Endothelial cell of umbilical vein (primary cell): ENCODE results near the gene DNAH1. TPM values are rescaled to one million over a fixed set of nuclear protein-coding genes. Genes with fewer than 3 reads are reported as not detected.

ENCODE experiments used
- BruUV-seq: library from RNA; stranded (reverse); fragments of 400-500 nt; replicated peaks from 2 replicates; lab custom pipeline; 2021; lab: Mats Ljungman, UMichigan
- CTCF ChIA-PET: fragments of 300-600, 350-600 bp; sonication (Branson Sonifier 250); formaldehyde crosslinking; loops from one replicate; lab custom pipeline; 2021; ENCODE audit warnings: antibody characterized with exemption, inconsistent platforms; lab: Charles Lee
- POLR2A ChIA-PET: fragments of 300-600, 350-600 bp; sonication (Branson Sonifier 250); formaldehyde crosslinking; loops from one replicate; lab custom pipeline; 2021; ENCODE audit warnings: antibody characterized with exemption, inconsistent platforms; lab: Charles Lee
- DNase-seq: peaks from one replicate; pipeline ENCODE4 v3.0.0-alpha.2; 2011; ENCODE audit warnings: low read depth, low spot score
- FAIRE-seq: peaks from 2 replicates; lab custom pipeline; 2011; peaks lifted over from hg19 to GRCh38; lab: Jason Lieb, UNC
- H2AFZ ChIP-seq: 2 replicates; pipeline ENCODE4 v1.6.0; 2012; ENCODE audit warnings: low read depth, low read length, control low read depth, inconsistent platforms
- H3K27ac ChIP-seq: 2 replicates; pipeline ENCODE4 v1.5.1; 2011; ENCODE audit warnings: low read depth, mild to moderate bottlenecking, control low read depth, low read length, moderate library complexity; ENCODE audit not compliant: insufficient read depth
- H3K27me3 ChIP-seq, 2 experiments: 2 replicates each; pipeline versions ENCODE4 v1.6.0 to v1.6.1; 2011; ENCODE audit warnings: low read length in 2 of 2, mixed read lengths in 1 of 2; ENCODE audit not compliant: control insufficient read depth in 2 of 2, insufficient read depth in 2 of 2
- H3K36me3 ChIP-seq, 2 experiments: 2 replicates in 1 of 2; 3 replicates in 1 of 2; pipeline ENCODE4 v1.5.1; 2011; ENCODE audit warnings: low read length in 2 of 2, mild to moderate bottlenecking in 1 of 2, moderate library complexity in 1 of 2; ENCODE audit not compliant: control insufficient read depth in 2 of 2, insufficient read depth in 2 of 2; ENCODE audit errors: extremely low read depth in 1 of 2
- H3K4me1 ChIP-seq: 3 replicates; pipeline ENCODE4 v1.5.1; 2011; ENCODE audit warnings: mild to moderate bottlenecking, low read length; ENCODE audit not compliant: control insufficient read depth, insufficient read depth; ENCODE audit errors: extremely low read depth
- H3K4me2 ChIP-seq: 2 replicates; pipeline ENCODE4 v1.6.1; 2011; ENCODE audit warnings: low read length, control low read depth, mixed read lengths; ENCODE audit not compliant: insufficient read depth
- H3K4me3 ChIP-seq, 3 experiments: fragments of 200-600 bp in 1 of 3; sonication (generic), shearing (Covaris generic) in 1 of 3; replicated peaks in 1 of 3; 2 replicates each; pipeline ENCODE4 v1.5.1; 2011 to 2016; ENCODE audit warnings: control low read depth in 3 of 3, low read length in 3 of 3, mild to moderate bottlenecking in 2 of 3, inconsistent platforms in 1 of 3, low read depth in 1 of 3, moderate library complexity in 1 of 3; ENCODE audit not compliant: insufficient read depth in 1 of 3
- H3K79me2 ChIP-seq: 2 replicates; pipeline ENCODE4 v1.6.0; 2012; ENCODE audit warnings: low read length, inconsistent platforms; ENCODE audit not compliant: control insufficient read depth, insufficient read depth
- H3K9ac ChIP-seq: replicated peaks from 2 replicates; pipeline ENCODE3; 2011; ENCODE audit warnings: low read length, control low read depth; ENCODE audit not compliant: insufficient read depth; ENCODE audit errors: extremely low read depth
- H3K9me1 ChIP-seq: replicated peaks from 3 replicates; pipeline ENCODE4 v1.6.0; 2011; ENCODE audit warnings: mild to moderate bottlenecking, low read length; ENCODE audit not compliant: control insufficient read depth, insufficient read depth; ENCODE audit errors: extremely low read depth
- H3K9me3 ChIP-seq: replicated peaks from 2 replicates; pipeline ENCODE4 v1.5.1; 2012; ENCODE audit warnings: low read length, inconsistent platforms; ENCODE audit not compliant: control insufficient read depth, insufficient read depth
- H4K20me1 ChIP-seq: replicated peaks from 2 replicates; pipeline ENCODE3; 2011; ENCODE audit warnings: mild to moderate bottlenecking, low read length; ENCODE audit not compliant: control insufficient read depth, insufficient read depth; ENCODE audit errors: extremely low read depth
- EZH2 ChIP-seq: IDR thresholded peaks from 2 replicates; pipeline ENCODE4 v1.6.1; 2012; ENCODE audit warnings: borderline replicate concordance, low read depth, mild to moderate bottlenecking, moderate library complexity, low read length, inconsistent platforms; ENCODE audit not compliant: severe bottlenecking
- FOS ChIP-seq: IDR thresholded peaks from 2 replicates; pipeline ENCODE4 v1.6.1; 2011; ENCODE audit warnings: mild to moderate bottlenecking, low read length, moderate library complexity, borderline replicate concordance; ENCODE audit not compliant: insufficient read depth
- GATA2 ChIP-seq: IDR thresholded peaks from 2 replicates; pipeline ENCODE4 v1.7.0; 2011; ENCODE audit warnings: low read depth, mild to moderate bottlenecking, moderate library complexity, mixed read lengths, low read length; ENCODE audit not compliant: insufficient read length, insufficient read depth
- JUN ChIP-seq: IDR thresholded peaks from 2 replicates; pipeline ENCODE4 v1.6.1; 2011; ENCODE audit warnings: borderline replicate concordance, low read depth; ENCODE audit not compliant: insufficient read length, insufficient read depth
- MYC ChIP-seq: IDR thresholded peaks from one replicate; pipeline ENCODE4 v1.6.1; 2011; ENCODE audit warnings: mild to moderate bottlenecking, low read depth, low read length
- POLR2A ChIP-seq: IDR thresholded peaks from 2 replicates; pipeline ENCODE4 v1.6.1; 2012; ENCODE audit warnings: low read depth, mild to moderate bottlenecking, control low read depth, low read length
- POLR2AphosphoS5 ChIP-seq: IDR thresholded peaks from 2 replicates; pipeline ENCODE4 v1.6.1; 2012; ENCODE audit warnings: low read depth, mild to moderate bottlenecking, control low read depth, low read length, moderate library complexity; ENCODE audit not compliant: insufficient read depth
- dilution Hi-C: fragments of 300-500 bp; cut with MboI; formaldehyde crosslinking; loops from one replicate; pipeline ENCODE4 v1.15.0; 2019; ENCODE audit warnings: low sequenced_read_pairs; ENCODE audit not compliant: extremely low pct_ligation_motif_present
- intact Hi-C: fragments of 100-400 bp; cut with micrococcal nuclease; formaldehyde crosslinking; loops from one replicate; pipeline ENCODE4 v1.10.0; 2022
- polyA plus RNA-seq, 4 experiments: library from polyadenylated mRNA; depleted of rRNA in 3 of 4; stranded (reverse) in 3 of 4; unstranded in 1 of 4; fragments of >200 nt; gene quantifications; 2 replicates each; pipeline versions ENCODE4 v1.2.1 to v1.2.3, GENCODE V29; 2011 to 2012; ENCODE audit warnings: missing spikeins in 1 of 4
- total RNA-seq: library from RNA; stranded (reverse); gene quantifications from 2 replicates; pipeline ENCODE4 v1.2.3, GENCODE V29; 2021
- TF ChIP-seq, protein P1 (sequence below), 2 donors: IDR thresholded peaks; 1 replicate in 1 of 2; 2 replicates in 1 of 2; pipeline ENCODE4 v1.5.1; 2011; ENCODE audit warnings: low read length in 2 of 2, mild to moderate bottlenecking in 2 of 2, moderate library complexity in 2 of 2, control low read depth in 1 of 2, inconsistent platforms in 1 of 2, low read depth in 1 of 2; ENCODE audit not compliant: insufficient read depth in 1 of 2; ENCODE audit errors: extremely low read depth in 1 of 2
- TF ChIP-seq, protein P2 (sequence below): IDR thresholded peaks from 2 replicates; pipeline ENCODE4 v1.6.1; 2011; ENCODE audit not compliant: insufficient read depth, insufficient read length

DNAH1 gene
- total and polyA plus RNA-seq, 2 donors (not counting 3 experiments of a cell fraction or from before 2014, with no cell fraction given): 5.8 to 6.0 TPM

DNA sequence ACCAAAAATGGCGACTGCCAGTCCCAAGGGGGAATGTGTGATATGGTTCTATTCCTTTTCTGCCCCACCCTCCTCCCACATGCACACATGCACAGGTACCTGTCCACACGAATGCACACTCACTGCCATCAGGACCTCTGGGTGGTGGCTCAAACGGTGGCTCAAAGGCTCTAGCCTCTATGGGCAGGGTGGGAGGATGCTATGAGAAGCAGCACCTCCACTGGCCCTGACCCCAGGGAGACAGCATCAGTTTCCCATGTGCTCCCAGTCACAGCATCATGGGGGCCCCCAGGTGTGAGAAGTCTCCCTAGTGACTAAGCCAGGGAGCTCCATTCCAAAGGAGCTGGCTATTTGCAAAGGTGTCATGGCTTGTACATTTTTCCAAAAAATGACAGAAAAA is 112.9 kb downstream of the DNAH1 start:
- intact Hi-C loops (loop anchor here (1.0 to 5.0 kb wide), 3 partner anchors 17 to 253 kb away; partner anchors contain the start of gene STAB1), dilution Hi-C loops (no loop called here)
- ChIA-PET CTCF (interaction anchor here (1.3 to 10.2 kb wide), 4 partner anchors 14 to 28 kb away, joined by 3 to 243 read pairs (median 18); partner anchors contain the start of gene SEMA3G), POLR2A (no interaction called here)
- no peaks in the 10 kb centered on the region for H3K36me3 ChIP-seq
- no peak overlapping the region for H3K4me3 ChIP-seq
- BruUV-seq: TSS peak; percentile 23
- DNase-seq (no peak), FAIRE-seq (no peak)
- peak overlapping the region; percentile 96 for H3K27ac ChIP-seq
- peak overlapping the region; percentile 64 for H3K9ac ChIP-seq
- H3K9me1 ChIP-seq: no peaks in the 10 kb centered on the region
- H3K4me2 ChIP-seq: no peak overlapping the region
- H4K20me1 ChIP-seq: no peaks in the 10 kb centered on the region
- no peaks in the 10 kb centered on the region for H3K9me3 ChIP-seq
- TF ChIP-seq POLR2AphosphoS5 (no peak), FOS (no peak)
- no peak overlapping the region for H2AFZ ChIP-seq
- H3K27me3 ChIP-seq: no peaks in the 10 kb centered on the region
- H3K79me2 ChIP-seq: no peaks in the 10 kb centered on the region
- peaks cover 25% of the 10 kb centered on the region for H3K4me1 ChIP-seq

DNA sequence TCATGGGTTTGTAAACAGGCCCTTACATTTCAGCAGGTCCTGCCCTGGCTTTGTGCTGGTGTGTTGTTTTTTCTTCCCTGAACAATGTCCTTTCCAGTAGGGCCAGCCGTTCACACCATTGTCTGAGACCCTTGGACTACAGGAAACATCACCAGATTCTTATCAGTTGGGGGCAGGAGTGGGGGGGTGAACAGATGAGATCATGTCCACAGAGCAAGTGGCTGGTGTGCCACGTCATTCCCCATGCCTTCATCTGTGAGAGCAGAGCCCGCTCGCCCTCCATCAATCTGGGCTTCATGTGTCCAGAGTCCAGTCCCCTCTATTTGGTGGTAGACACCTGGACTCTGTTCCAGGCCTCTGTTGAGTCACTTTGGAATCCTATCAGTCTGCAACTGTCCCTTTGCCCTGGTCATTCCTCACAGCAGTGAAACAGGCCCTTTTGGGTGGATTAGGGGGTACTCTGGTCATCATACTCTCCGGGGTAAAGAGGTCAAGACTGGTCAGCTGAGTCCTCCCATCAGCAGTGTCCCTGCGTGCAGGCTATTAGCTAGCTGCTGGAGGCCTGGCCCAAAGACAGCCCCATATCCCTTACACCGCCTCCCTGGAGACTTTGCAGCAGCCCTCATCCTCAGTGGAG is 113.8 kb downstream of the DNAH1 start:
- FAIRE-seq (peak; percentile 98), DNase-seq (peak; percentile 98)
- Histone ChIP-seq H3K4me3 (no peak overlapping the region), H3K27me3 (no peaks in the 10 kb centered on the region), H3K27ac (peak overlapping the region; percentile 96), H3K9ac (peak overlapping the region; percentile 64), H3K9me3 (no peaks in the 10 kb centered on the region), H4K20me1 (no peaks in the 10 kb centered on the region), H3K9me1 (no peaks in the 10 kb centered on the region), H3K4me2 (no peak overlapping the region), H2AFZ (no peak overlapping the region), H3K4me1 (peaks cover 25% of the 10 kb centered on the region), H3K36me3 (no peaks in the 10 kb centered on the region), H3K79me2 (no peaks in the 10 kb centered on the region)
- POLR2A ChIA-PET: no interaction called here
- intact Hi-C loops (loop anchor here (1.0 to 5.0 kb wide), 3 partner anchors 18 to 252 kb away; partner anchors contain the start of gene STAB1), dilution Hi-C loops (no loop called here)
- peak; percentile 51 for TF ChIP-seq POLR2A
- TF ChIP-seq POLR2AphosphoS5: peak; percentile 78
- no peak for TF ChIP-seq FOS
- TF ChIP-seq, protein P1, sequence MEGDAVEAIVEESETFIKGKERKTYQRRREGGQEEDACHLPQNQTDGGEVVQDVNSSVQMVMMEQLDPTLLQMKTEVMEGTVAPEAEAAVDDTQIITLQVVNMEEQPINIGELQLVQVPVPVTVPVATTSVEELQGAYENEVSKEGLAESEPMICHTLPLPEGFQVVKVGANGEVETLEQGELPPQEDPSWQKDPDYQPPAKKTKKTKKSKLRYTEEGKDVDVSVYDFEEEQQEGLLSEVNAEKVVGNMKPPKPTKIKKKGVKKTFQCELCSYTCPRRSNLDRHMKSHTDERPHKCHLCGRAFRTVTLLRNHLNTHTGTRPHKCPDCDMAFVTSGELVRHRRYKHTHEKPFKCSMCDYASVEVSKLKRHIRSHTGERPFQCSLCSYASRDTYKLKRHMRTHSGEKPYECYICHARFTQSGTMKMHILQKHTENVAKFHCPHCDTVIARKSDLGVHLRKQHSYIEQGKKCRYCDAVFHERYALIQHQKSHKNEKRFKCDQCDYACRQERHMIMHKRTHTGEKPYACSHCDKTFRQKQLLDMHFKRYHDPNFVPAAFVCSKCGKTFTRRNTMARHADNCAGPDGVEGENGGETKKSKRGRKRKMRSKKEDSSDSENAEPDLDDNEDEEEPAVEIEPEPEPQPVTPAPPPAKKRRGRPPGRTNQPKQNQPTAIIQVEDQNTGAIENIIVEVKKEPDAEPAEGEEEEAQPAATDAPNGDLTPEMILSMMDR (IDR thresholded peaks at IDR 0.05; ENCODE audit: extremely low read depth in 1 of 2, insufficient read depth in 1 of 2, low read depth in 1 of 2, low read length in 2 of 2): no peak
- no peak for TF ChIP-seq EZH2
- TF ChIP-seq, protein P2, sequence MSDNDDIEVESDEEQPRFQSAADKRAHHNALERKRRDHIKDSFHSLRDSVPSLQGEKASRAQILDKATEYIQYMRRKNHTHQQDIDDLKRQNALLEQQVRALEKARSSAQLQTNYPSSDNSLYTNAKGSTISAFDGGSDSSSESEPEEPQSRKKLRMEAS: peak; percentile 43
- TF ChIP-seq JUN: peak; percentile 98
- peak; percentile 100 for TF ChIP-seq GATA2
- TF ChIP-seq MYC: peak; percentile 74
- CTCF ChIA-PET: interaction anchor here (2.9 to 10.2 kb wide), 4 partner anchors 13 to 18 kb away, joined by 12 to 243 read pairs (median 24); partner anchors contain the start of gene SEMA3G
- BruUV-seq: TSS peak; percentile 93
